ENCODE measurements around the gene POLR2E.

DNA sequence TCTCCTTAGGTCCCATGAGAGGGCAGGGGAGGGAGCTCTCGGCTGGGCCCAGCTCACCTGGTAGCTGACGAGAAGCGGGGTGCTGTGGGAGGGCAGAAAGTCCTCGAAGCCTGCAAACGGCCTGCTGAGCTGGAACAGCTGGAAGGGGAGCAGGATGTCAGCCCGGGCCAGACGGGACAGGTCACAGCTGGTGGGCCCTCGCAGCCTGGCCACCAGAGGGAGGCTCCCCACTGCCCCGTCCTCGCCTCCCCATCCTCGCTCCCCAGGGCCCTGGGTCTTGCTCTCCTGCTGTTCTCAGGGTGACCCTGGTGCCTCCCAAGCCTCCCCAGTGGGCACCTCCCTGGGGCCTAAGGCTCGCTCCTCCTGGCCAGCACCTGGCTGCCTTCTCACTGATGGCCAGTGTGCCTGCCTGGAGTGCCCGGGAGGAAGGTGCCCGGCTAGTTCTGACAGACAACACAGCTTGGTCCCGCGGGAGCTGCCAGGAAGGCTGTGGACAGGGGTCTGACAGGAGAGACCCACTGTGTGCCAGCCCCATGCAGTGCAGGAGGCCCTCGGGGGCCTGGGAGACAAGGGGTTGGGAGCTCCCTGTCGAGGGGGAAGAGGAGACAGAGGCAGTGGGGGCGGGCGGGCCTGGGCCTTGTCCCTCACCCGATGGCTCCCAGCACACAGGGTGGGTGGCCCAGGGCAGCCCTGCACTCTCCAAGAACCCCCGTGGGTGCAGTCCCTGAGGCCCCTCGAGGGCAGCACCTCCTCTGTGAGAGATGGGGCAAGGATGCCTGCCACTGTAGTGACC is 28.9 kb upstream of the POLR2E start:
- TF ChIP-seq POLR2A (IDR thresholded peaks at IDR 0.05): no peak
- TF ChIP-seq, protein P1, sequence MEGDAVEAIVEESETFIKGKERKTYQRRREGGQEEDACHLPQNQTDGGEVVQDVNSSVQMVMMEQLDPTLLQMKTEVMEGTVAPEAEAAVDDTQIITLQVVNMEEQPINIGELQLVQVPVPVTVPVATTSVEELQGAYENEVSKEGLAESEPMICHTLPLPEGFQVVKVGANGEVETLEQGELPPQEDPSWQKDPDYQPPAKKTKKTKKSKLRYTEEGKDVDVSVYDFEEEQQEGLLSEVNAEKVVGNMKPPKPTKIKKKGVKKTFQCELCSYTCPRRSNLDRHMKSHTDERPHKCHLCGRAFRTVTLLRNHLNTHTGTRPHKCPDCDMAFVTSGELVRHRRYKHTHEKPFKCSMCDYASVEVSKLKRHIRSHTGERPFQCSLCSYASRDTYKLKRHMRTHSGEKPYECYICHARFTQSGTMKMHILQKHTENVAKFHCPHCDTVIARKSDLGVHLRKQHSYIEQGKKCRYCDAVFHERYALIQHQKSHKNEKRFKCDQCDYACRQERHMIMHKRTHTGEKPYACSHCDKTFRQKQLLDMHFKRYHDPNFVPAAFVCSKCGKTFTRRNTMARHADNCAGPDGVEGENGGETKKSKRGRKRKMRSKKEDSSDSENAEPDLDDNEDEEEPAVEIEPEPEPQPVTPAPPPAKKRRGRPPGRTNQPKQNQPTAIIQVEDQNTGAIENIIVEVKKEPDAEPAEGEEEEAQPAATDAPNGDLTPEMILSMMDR (IDR thresholded peaks at IDR 0.05): no peak
